Measurements from ENCODE around the gene HNF1B.

GRCh38 chr17:37729905-37730304 lies 15.0 kb downstream of the HNF1B start:
- TF ChIP-seq CTCF (IDR thresholded peaks at IDR 0.05) (no peak), POLR2AphosphoS5 (IDR thresholded peaks at IDR 0.05; ENCODE audit: low read depth, low read length) (no peak), FOXM1 (IDR thresholded peaks at IDR 0.05; ENCODE audit: low read depth) (no peak)

All from SK-N-SH (cell line).